OCI-LY1 (cell line): Measurements from ENCODE around the gene PDE4D.

Experiments
- H2AFZ ChIP-seq: fragments of 200-600 bp; sonication (generic), shearing (Covaris generic); 2 replicates; pipeline ENCODE4 v1.6.0; 2014; ENCODE audit warnings: antibody characterized with exemption, mild to moderate bottlenecking, low read length
- H3F3A ChIP-seq: fragments of 200-600 bp; sonication (generic), shearing (Covaris generic); 2 replicates; pipeline ENCODE4 v1.6.0; 2014; ENCODE audit warnings: mild to moderate bottlenecking, antibody characterized with exemption, low read length, moderate library complexity; ENCODE audit not compliant: insufficient read depth
- H3K27ac ChIP-seq: fragments of 200-600 bp; sonication (generic); 2 replicates; pipeline ENCODE4 v1.5.1; 2014; ENCODE audit warnings: low read length, mixed run types, mild to moderate bottlenecking, low read depth; ENCODE audit not compliant: poor library complexity, severe bottlenecking
- H3K27me3 ChIP-seq: fragments of 200-600 bp; sonication (generic); 2 replicates; pipeline ENCODE4 v1.6.0; 2014; ENCODE audit warnings: antibody characterized with exemption, mild to moderate bottlenecking, low read length, moderate library complexity; ENCODE audit not compliant: insufficient read depth
- H3K36me3 ChIP-seq: fragments of 200-600 bp; sonication (generic); 2 replicates; pipeline ENCODE4 v1.6.1; 2014; ENCODE audit warnings: mild to moderate bottlenecking, antibody characterized with exemption, low read length, moderate library complexity, mixed read lengths; ENCODE audit not compliant: insufficient read depth
- H3K4me1 ChIP-seq: fragments of 200-600 bp; sonication (generic); 2 replicates; pipeline ENCODE4 v1.5.1; 2014; ENCODE audit warnings: mild to moderate bottlenecking, low read length, moderate library complexity; ENCODE audit not compliant: insufficient read depth, severe bottlenecking
- H3K4me2 ChIP-seq: fragments of 200-600 bp; sonication (generic), shearing (Covaris generic); 2 replicates; pipeline ENCODE4 v1.6.1; 2014; ENCODE audit warnings: low read length
- H3K4me3 ChIP-seq: fragments of 200-600 bp; sonication (generic); 2 replicates; pipeline ENCODE4 v1.5.1; 2014; ENCODE audit warnings: low read length, low read depth, mild to moderate bottlenecking, mixed read lengths; ENCODE audit not compliant: poor library complexity, severe bottlenecking
- H3K79me2 ChIP-seq: fragments of 200-600 bp; shearing (Covaris generic); 2 replicates; pipeline ENCODE4 v1.6.1; 2016; ENCODE audit warnings: mixed run types, low read length, mixed read lengths; ENCODE audit not compliant: insufficient read depth
- H3K9ac ChIP-seq: fragments of 200-600 bp; sonication (generic), shearing (Covaris generic); 2 replicates; pipeline ENCODE4 v1.6.1; 2014; ENCODE audit warnings: mild to moderate bottlenecking, low read length, mixed read lengths
- H3K9me2 ChIP-seq: fragments of 200-600 bp; sonication (generic), shearing (Covaris generic); 2 replicates; pipeline ENCODE4 v1.6.1; 2014; ENCODE audit warnings: low read depth, mild to moderate bottlenecking, low read length, mixed read lengths
- H3K9me3 ChIP-seq: fragments of 200-600 bp; shearing (Covaris generic); 2 replicates; pipeline ENCODE4 v1.6.1; 2014; ENCODE audit warnings: low read length, mixed read lengths
- H4K20me1 ChIP-seq: fragments of 200-600 bp; sonication (generic), shearing (Covaris generic); 2 replicates; pipeline ENCODE4 v1.6.0; 2016; ENCODE audit warnings: mild to moderate bottlenecking, low read length; ENCODE audit not compliant: insufficient read depth
- EZH2 ChIP-seq: fragments of 200-600 bp; sonication (generic), shearing (Covaris generic); IDR thresholded peaks from 2 replicates; pipeline ENCODE4 v1.8.0; 2017; ENCODE audit warnings: borderline replicate concordance, mixed run types, mild to moderate bottlenecking, antibody characterized with exemption, low read length, moderate library complexity, mixed read lengths
- TF ChIP-seq, protein P1 (sequence below): fragments of 200-600 bp; sonication (generic), shearing (Covaris generic); IDR thresholded peaks from 2 replicates; pipeline ENCODE4 v1.5.1; 2017; ENCODE audit warnings: mild to moderate bottlenecking, antibody characterized with exemption, low read length, moderate library complexity, mixed read lengths

PDE4D gene

DNA sequence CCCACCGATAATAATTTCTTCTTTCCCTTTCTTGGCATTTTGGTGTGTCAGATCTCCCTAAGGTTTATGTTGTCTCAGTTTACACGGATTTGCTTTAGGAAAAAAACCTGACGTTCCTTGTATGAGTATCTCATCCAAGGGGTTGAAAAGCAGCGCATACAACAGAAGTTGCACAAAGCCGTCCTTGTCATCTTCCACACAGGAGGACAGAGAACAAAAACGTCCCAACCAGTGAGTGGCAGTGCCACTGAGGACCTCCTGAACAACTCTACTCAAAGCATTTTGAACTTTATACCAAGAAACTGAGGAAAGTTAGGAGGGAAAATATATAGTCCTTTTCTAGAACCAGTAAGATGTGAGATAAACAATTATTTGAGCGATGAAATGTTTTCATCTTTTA, 547.0 kb downstream of the PDE4D start:
- no peaks in the 10 kb centered on the region for H3F3A ChIP-seq
- TF ChIP-seq, protein P1, sequence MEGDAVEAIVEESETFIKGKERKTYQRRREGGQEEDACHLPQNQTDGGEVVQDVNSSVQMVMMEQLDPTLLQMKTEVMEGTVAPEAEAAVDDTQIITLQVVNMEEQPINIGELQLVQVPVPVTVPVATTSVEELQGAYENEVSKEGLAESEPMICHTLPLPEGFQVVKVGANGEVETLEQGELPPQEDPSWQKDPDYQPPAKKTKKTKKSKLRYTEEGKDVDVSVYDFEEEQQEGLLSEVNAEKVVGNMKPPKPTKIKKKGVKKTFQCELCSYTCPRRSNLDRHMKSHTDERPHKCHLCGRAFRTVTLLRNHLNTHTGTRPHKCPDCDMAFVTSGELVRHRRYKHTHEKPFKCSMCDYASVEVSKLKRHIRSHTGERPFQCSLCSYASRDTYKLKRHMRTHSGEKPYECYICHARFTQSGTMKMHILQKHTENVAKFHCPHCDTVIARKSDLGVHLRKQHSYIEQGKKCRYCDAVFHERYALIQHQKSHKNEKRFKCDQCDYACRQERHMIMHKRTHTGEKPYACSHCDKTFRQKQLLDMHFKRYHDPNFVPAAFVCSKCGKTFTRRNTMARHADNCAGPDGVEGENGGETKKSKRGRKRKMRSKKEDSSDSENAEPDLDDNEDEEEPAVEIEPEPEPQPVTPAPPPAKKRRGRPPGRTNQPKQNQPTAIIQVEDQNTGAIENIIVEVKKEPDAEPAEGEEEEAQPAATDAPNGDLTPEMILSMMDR: no peak
- TF ChIP-seq EZH2: no peak
- H3K9ac ChIP-seq: no peak overlapping the region
- H3K9me3 ChIP-seq: no peaks in the 10 kb centered on the region
- H3K4me1 ChIP-seq: no peaks in the 10 kb centered on the region
- H3K9me2 ChIP-seq: no peaks in the 10 kb centered on the region
- no peaks in the 10 kb centered on the region for H3K27me3 ChIP-seq
- H4K20me1 ChIP-seq: no peaks in the 10 kb centered on the region
- H2AFZ ChIP-seq: no peak overlapping the region
- H3K36me3 ChIP-seq: no peaks in the 10 kb centered on the region
- H3K79me2 ChIP-seq: no peaks in the 10 kb centered on the region
- no peak overlapping the region for H3K4me2 ChIP-seq
- no peak overlapping the region for H3K4me3 ChIP-seq
- no peak overlapping the region for H3K27ac ChIP-seq

DNA sequence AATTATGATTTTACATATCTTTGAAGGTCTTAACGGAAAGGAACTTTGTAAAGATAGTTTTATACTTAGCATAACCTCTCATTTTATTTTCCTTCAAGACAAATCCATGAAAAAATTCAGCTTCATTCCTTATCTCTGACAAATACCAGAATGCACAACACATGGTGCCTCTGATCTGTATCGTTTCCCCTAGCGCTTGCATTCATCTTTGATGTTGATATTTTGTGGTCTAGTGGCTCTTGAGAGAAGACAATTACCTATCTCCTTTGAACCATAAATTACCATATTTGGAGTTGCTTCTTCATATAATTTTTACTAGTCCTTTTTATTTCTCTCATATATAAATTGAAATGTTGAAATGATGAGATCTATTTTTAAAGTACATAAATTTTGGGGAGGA, 551.3 kb downstream of the PDE4D start:
- H3K27me3 ChIP-seq: no peaks in the 10 kb centered on the region
- no peak overlapping the region for H3K4me3 ChIP-seq
- H4K20me1 ChIP-seq: no peaks in the 10 kb centered on the region
- no peaks in the 10 kb centered on the region for H3K4me1 ChIP-seq
- TF ChIP-seq EZH2: no peak
- H3K4me2 ChIP-seq: no peak overlapping the region
- H3K9me3 ChIP-seq: no peaks in the 10 kb centered on the region
- H3K79me2 ChIP-seq: no peaks in the 10 kb centered on the region
- no peaks in the 10 kb centered on the region for H3K9me2 ChIP-seq
- H3K27ac ChIP-seq: no peak overlapping the region
- H3F3A ChIP-seq: no peaks in the 10 kb centered on the region
- no peaks in the 10 kb centered on the region for H3K36me3 ChIP-seq
- H3K9ac ChIP-seq: no peak overlapping the region
- H2AFZ ChIP-seq: no peak overlapping the region

DNA sequence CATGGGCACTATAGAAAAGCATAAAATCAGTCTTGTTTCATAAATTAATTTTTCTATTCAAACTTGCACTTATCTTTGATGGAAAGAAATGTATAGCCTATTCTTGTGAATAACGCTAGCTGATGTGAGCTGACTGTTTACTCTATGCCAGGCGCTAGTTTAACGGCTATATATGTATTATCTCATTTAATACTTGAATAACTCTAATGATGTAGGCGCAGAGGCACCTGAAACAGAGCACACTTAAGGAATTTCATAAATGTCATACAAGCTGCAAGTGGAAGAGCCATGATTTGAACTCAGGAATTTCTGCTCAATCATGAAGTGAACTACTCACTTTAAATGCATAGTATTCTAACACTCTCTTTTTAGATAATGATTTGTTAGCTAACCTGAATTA, 551.8 kb downstream of the PDE4D start:
- no peaks in the 10 kb centered on the region for H3K9me3 ChIP-seq
- no peak overlapping the region for H3K4me2 ChIP-seq
- H3K79me2 ChIP-seq: no peaks in the 10 kb centered on the region
- H2AFZ ChIP-seq: no peak overlapping the region
- no peaks in the 10 kb centered on the region for H3K9me2 ChIP-seq
- no peaks in the 10 kb centered on the region for H4K20me1 ChIP-seq
- H3K36me3 ChIP-seq: no peaks in the 10 kb centered on the region
- H3K4me1 ChIP-seq: no peaks in the 10 kb centered on the region
- no peak for TF ChIP-seq EZH2
- TF ChIP-seq, protein P1: no peak
- H3K4me3 ChIP-seq: no peak overlapping the region
- H3K27ac ChIP-seq: no peak overlapping the region
- no peak overlapping the region for H3K9ac ChIP-seq
- no peaks in the 10 kb centered on the region for H3F3A ChIP-seq
- H3K27me3 ChIP-seq: no peaks in the 10 kb centered on the region

DNA sequence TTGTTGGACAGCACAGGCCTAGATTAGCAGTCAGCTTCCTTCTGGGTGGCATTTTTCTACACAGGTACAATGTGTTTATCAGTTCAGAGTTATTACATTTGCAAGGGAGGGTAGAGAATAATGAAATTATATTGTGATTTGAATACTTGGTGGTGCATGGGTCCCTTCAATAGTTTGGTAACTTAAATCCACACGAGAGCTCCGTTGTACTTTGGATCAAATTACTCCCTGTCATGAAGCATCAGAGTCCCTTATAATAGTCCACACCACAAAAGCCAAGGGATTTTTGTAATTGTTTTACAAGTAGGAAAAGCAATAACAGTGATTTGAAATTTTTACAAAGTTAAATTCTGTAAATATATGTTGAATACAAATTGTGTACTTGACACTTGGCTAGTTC, 552.4 kb downstream of the PDE4D start:
- no peaks in the 10 kb centered on the region for H3K36me3 ChIP-seq
- H3K4me1 ChIP-seq: no peaks in the 10 kb centered on the region
- no peaks in the 10 kb centered on the region for H3K9me2 ChIP-seq
- no peaks in the 10 kb centered on the region for H3K27me3 ChIP-seq
- H3K79me2 ChIP-seq: no peaks in the 10 kb centered on the region
- H3K9ac ChIP-seq: no peak overlapping the region
- no peak overlapping the region for H3K27ac ChIP-seq
- no peaks in the 10 kb centered on the region for H4K20me1 ChIP-seq
- no peak overlapping the region for H3K4me3 ChIP-seq
- no peaks in the 10 kb centered on the region for H3F3A ChIP-seq
- no peaks in the 10 kb centered on the region for H3K9me3 ChIP-seq
- TF ChIP-seq, protein P1: no peak
- no peak overlapping the region for H2AFZ ChIP-seq
- H3K4me2 ChIP-seq: no peak overlapping the region
